Vein endothelial cell (primary cell): ENCODE results near the gene FKBP5. TPM values are rescaled to one million over a fixed set of nuclear protein-coding genes. Genes with fewer than 3 reads are reported as not detected.

Experiments
- small RNA-seq: library from RNA; depleted of rRNA; stranded (forward); fragments of <200 nt; gene quantifications from one replicate; pipeline ENCODE3, GENCODE V24; 2012
- total RNA-seq: library from RNA; depleted of rRNA; stranded (reverse); fragments of >200 nt; gene quantifications from 2 replicates; pipeline ENCODE4 v1.2.3, GENCODE V29; 2012

Gene FKBP5
- 18.9 and 21.0 TPM in 2 replicates for total RNA-seq

GRCh38 chr6:35688605-35689322 lies at the start of gene FKBP5:
FKBP5 (minus strand) TSS chr6:35688915; CDS start chr6:35642824, 46,091 bp downstream.

GRCh38 chr6:35736982-35737412 lies 48.3 kb upstream of the FKBP5 start, which contains the start of gene ARMC12:
ARMC12 (plus strand) TSS chr6:35737032; CDS start chr6:35737109, 77 bp downstream.

Small RNA genes lying within 50 kb of the gene (small RNA-seq; reads per million reads assigned to genes)
- gene MIR5690 (0.64 reads per million, percentile 41 among the genes with 10 or more reads in this experiment), gene RF00561 (not detected)

Other genes with a start within 250 kb of the FKBP5 start
- 6.8 and 7.2 TPM in 2 replicates for gene FANCE, start 236.6 kb downstream of the FKBP5 start, total RNA-seq
- 1,178 and 1,675 TPM in 2 replicates for gene RPL10A, start 220.5 kb downstream of the FKBP5 start, total RNA-seq
- 0.19 and 0.33 TPM in 2 replicates for gene TEAD3, start 191.8 kb downstream of the FKBP5 start, total RNA-seq
- not detected in 2 replicates for gene TULP1, start 176.0 kb downstream of the FKBP5 start, total RNA-seq
- gene ARMC12, start 48.1 kb upstream of the FKBP5 start, total RNA-seq: 0.19 TPM in 1 of 2 replicates, not detected in the other
- gene CLPSL2, start 87.7 kb upstream of the FKBP5 start, total RNA-seq: not detected in 2 replicates
- not detected in 2 replicates for gene CLPSL1, start 92.1 kb upstream of the FKBP5 start, total RNA-seq
- gene CLPS, start 108.4 kb upstream of the FKBP5 start, total RNA-seq: not detected in 2 replicates
- gene LHFPL5, start 116.4 kb upstream of the FKBP5 start, total RNA-seq: not detected in 2 replicates
- 88.2 and 88.4 TPM in 2 replicates for gene SRPK1, start 232.2 kb upstream of the FKBP5 start, total RNA-seq